ENCODE measurements around the gene LCK. TPM values are rescaled to one million over a fixed set of nuclear protein-coding genes. Genes with fewer than 3 reads are reported as not detected.
A peak's percentile ranks its signal among the peaks of the same experiment; 100 is the strongest.

Gene LCK
- total RNA-seq, 1 experiment from 2014 or later: 37.6 TPM

DNA sequence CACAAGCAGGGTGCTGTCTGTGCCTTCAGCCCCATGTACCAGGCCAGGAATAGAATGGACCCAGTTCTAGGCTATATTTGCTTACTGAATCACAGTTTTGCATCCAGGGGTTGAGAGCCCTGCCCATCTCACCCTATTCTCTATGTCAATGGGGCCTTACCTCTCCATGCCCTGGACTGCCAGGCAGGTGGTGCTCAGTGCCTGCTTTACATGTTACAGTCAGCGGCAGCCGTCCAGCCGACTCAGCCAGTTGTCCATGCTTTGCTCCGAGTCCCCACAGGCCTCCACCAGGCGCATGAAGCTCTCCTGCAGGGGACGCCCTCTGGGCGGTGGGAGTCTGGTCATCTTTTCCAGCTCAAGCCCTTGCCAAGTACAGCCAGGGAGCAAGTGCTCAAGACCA lies 16.3 kb upstream of the LCK start:
- Histone ChIP-seq H4K5ac (ENCODE audit: insufficient read length, low read depth, low read length) (no peak overlapping the region), H2BK120ac (ENCODE audit: low read depth, low read length, poor library complexity, severe bottlenecking) (no peak overlapping the region), H2BK20ac (ENCODE audit: low read depth, low read length, poor library complexity, severe bottlenecking) (no peak overlapping the region), H3K4ac (ENCODE audit: low read depth, low read length) (no peak overlapping the region), H4K20me1 (ENCODE audit: control insufficient read depth, insufficient read depth, insufficient read length) (no peaks in the 10 kb centered on the region), H2BK12ac (ENCODE audit: insufficient read length, low read depth, low read length) (no peak overlapping the region), H2AFZ (ENCODE audit: low read length) (no peak overlapping the region), H3K9ac (ENCODE audit: extremely low read depth, insufficient read length, low read length) (no peak overlapping the region), H2AK5ac (ENCODE audit: insufficient read length, low read length) (no peak overlapping the region), H2BK15ac (ENCODE audit: low read depth, low read length) (no peak overlapping the region), H3K79me2 (ENCODE audit: insufficient read depth, low read length) (no peaks in the 10 kb centered on the region), H3K79me1 (ENCODE audit: insufficient read depth, low read depth, low read length, poor library complexity, severe bottlenecking) (no peaks in the 10 kb centered on the region), H3K9me3 (ENCODE audit: control insufficient read depth, low read depth, low read length) (no peaks in the 10 kb centered on the region), H3T11ph (ENCODE audit: low read length) (no peak overlapping the region), H3K56ac (ENCODE audit: insufficient read length, low read depth, low read length) (no peak overlapping the region), H4K91ac (ENCODE audit: insufficient read length, low read depth, low read length) (no peak overlapping the region), H3K27me3 (ENCODE audit: insufficient read depth, low read length) (no peaks in the 10 kb centered on the region), H4K8ac (replicated peaks; ENCODE audit: insufficient read length, low read depth, low read length) (no peak overlapping the region), H3K27ac (ENCODE audit: insufficient read length, low read depth, low read length) (no peak overlapping the region), H3K4me1 (ENCODE audit: insufficient read depth, low read length) (no peaks in the 10 kb centered on the region), H3K23me2 (ENCODE audit: insufficient read length, low read depth, low read length, poor library complexity, severe bottlenecking) (peaks cover 6% of the 10 kb centered on the region), H2BK5ac (ENCODE audit: insufficient read length, low read length) (no peak overlapping the region), H3K23ac (ENCODE audit: insufficient read length, low read depth, low read length) (no peak overlapping the region), H3K4me2 (ENCODE audit: insufficient read depth, insufficient read length, low read length) (no peak overlapping the region), H3K14ac (ENCODE audit: insufficient read depth, low read length) (no peak overlapping the region), H3K18ac (ENCODE audit: insufficient read length, low read depth, low read length) (no peak overlapping the region)
- TF ChIP-seq, protein P1, sequence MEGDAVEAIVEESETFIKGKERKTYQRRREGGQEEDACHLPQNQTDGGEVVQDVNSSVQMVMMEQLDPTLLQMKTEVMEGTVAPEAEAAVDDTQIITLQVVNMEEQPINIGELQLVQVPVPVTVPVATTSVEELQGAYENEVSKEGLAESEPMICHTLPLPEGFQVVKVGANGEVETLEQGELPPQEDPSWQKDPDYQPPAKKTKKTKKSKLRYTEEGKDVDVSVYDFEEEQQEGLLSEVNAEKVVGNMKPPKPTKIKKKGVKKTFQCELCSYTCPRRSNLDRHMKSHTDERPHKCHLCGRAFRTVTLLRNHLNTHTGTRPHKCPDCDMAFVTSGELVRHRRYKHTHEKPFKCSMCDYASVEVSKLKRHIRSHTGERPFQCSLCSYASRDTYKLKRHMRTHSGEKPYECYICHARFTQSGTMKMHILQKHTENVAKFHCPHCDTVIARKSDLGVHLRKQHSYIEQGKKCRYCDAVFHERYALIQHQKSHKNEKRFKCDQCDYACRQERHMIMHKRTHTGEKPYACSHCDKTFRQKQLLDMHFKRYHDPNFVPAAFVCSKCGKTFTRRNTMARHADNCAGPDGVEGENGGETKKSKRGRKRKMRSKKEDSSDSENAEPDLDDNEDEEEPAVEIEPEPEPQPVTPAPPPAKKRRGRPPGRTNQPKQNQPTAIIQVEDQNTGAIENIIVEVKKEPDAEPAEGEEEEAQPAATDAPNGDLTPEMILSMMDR (conservative IDR thresholded peaks at IDR 0.05): no peak
- H3K27ac Mint-ChIP-seq: 0 out of 7 replicates have a peak overlapping the region, but pooled peaks of 2 of the 3 experiments have one; percentile 16 to 53
- no peaks in the 10 kb centered on the region for H3K27me3 Mint-ChIP-seq (ENCODE audit: low read depth)
- no CpG with 5 or more reads among the region's 7 CpGs for WGBS (ENCODE audit: extremely low coverage, insufficient read length, low lambda C conversion rate)
- peak; percentile 53 for DNase-seq
- H3K4me1 Mint-ChIP-seq: peaks cover 10 to 12% of the 10 kb centered on the region in 2 experiments
- peaks cover 7 to 48% (median 15%) of the 10 kb centered on the region in 3 experiments; a peak in 6 of 7 replicates for H3K36me3 Mint-ChIP-seq (ENCODE audit: insufficient read depth in 1 of 3, low read depth in 3 of 3)
- H3K9me3 Mint-ChIP-seq: no peaks in the 10 kb centered on the region
- no peak overlapping the region for H3K4me3 Mint-ChIP-seq

All from H9 (cell line).